Neutrophil (primary cell): ENCODE data around the gene AAR2.

ENCODE experiments used
- H3K27ac ChIP-seq: fragments of 200-600 bp; sonication (generic); 2 replicates; pipeline ENCODE4 v1.5.1; 2016; ENCODE audit warnings: mild to moderate bottlenecking, moderate library complexity
- H3K27me3 ChIP-seq: fragments of 200-600 bp; sonication (generic); 2 replicates; pipeline ENCODE4 v1.6.0; 2016; ENCODE audit warnings: mild to moderate bottlenecking
- H3K36me3 ChIP-seq: fragments of 200-600 bp; sonication (generic); 2 replicates; pipeline ENCODE4 v1.5.1; 2017
- H3K4me1 ChIP-seq, 2 experiments: fragments of 200-600 bp in 1 of 2; sonication (generic) in 1 of 2; 1 replicate in 1 of 2; 2 replicates in 1 of 2; pipeline versions ENCODE4 v1.5.1 to v1.6.1; 2013 to 2016; ENCODE audit warnings: low read depth in 1 of 2, low read length in 1 of 2, mild to moderate bottlenecking in 1 of 2, moderate library complexity in 1 of 2; ENCODE audit not compliant: control insufficient read depth in 1 of 2, insufficient read depth in 1 of 2
- H3K4me3 ChIP-seq, 2 experiments: fragments of 200-600 bp in 1 of 2; sonication (generic) in 1 of 2; 1 replicate in 1 of 2; 2 replicates in 1 of 2; pipeline ENCODE4 v1.5.1; 2013 to 2016; ENCODE audit warnings: low read depth in 1 of 2, low read length in 1 of 2, mild to moderate bottlenecking in 1 of 2, moderate library complexity in 1 of 2
- H3K9me3 ChIP-seq: fragments of 200-600 bp; sonication (generic); 2 replicates; pipeline ENCODE4 v1.5.1; 2016
- TF ChIP-seq, protein P1 (sequence below): fragments of 200-600 bp; sonication (generic); IDR thresholded peaks from 2 replicates; pipeline ENCODE4 v1.5.1; 2016; ENCODE audit warnings: antibody characterized with exemption

AAR2 gene

DNA sequence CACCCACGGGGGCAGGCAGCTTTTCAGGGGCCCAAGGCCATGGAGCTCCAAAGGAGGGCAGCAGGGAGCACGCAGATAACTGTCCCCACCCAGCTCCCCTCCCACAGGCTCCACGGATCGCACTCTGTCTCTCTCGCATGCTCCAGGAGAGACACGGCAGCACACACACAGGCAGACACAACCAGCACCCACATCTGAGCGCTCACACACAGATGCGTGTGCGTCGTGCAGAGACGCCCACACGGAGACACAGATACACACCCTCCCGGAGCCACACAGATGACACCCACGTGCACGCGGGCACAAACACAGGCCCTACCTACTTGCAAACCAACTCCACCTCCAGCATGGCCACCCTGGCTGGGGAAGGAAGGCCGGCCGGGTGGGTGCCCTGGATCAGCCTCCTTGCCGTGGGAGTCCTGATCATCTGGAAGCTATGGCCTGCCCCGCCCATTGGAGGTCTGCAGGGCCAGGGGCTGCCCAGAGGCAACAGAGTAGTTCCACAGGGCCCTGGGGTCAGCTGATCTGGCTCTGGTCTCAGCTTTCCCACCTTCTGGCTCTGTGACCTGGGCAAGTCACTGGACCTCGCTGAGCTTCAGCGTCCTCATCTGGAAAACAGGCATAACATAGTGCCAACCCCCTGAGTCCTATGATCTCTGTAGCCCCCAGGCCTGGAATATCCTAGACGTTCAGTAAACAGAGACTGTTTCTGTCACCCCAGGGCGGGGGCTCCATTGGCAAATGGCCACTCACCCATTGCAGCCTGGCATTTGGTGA is 31.5 kb downstream of the AAR2 start:
- Histone ChIP-seq H3K27ac (no peak overlapping the region), H3K27me3 (no peaks in the 10 kb centered on the region), H3K9me3 (no peaks in the 10 kb centered on the region), H3K36me3 (no peaks in the 10 kb centered on the region), H3K4me1 (no peaks in the 10 kb centered on the region), H3K4me3 (no peak overlapping the region)
- TF ChIP-seq, protein P1, sequence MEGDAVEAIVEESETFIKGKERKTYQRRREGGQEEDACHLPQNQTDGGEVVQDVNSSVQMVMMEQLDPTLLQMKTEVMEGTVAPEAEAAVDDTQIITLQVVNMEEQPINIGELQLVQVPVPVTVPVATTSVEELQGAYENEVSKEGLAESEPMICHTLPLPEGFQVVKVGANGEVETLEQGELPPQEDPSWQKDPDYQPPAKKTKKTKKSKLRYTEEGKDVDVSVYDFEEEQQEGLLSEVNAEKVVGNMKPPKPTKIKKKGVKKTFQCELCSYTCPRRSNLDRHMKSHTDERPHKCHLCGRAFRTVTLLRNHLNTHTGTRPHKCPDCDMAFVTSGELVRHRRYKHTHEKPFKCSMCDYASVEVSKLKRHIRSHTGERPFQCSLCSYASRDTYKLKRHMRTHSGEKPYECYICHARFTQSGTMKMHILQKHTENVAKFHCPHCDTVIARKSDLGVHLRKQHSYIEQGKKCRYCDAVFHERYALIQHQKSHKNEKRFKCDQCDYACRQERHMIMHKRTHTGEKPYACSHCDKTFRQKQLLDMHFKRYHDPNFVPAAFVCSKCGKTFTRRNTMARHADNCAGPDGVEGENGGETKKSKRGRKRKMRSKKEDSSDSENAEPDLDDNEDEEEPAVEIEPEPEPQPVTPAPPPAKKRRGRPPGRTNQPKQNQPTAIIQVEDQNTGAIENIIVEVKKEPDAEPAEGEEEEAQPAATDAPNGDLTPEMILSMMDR, result no peak

DNA sequence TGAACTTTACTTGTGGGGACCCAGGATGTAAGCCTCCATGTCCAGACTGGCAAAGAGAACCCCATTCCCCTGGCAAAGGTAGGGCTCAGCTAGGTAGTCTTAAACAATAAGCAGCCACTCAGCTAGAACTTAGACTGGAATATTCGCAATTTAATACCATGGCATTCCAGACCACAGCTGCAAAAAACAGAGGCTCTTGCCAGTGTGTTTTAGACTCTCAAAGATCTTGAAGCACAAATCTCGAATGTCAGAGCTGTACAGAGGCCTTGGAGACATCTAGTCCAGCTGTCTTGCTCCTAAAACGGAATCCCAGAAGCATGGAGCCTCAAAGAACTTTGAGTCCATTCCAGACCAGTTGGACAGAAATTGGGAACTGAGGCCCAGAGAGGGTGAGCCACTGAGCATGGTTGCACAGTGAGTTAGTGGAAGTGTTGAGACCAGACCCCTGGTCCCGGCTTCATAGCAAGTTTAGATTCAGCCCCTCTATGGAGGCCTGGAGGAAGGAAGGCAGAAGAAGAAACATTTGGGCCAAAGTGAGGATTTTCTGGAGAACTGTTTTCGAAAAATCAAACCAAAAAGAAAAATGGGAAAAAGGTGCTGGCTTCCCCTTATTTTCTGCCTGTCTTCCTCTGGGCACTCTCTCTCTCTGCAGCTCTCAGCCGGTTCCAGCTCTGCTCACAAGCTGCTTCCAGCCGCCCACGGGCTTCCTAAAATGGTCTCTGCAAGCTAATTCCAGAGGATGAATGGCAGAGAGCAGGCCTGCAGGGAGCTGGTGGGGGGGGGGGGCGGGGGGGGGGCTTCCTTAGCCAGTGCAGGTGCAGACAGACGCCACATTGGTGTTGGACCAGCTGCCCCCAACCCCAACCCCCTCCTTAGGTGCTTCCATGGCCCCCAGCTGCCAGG is 32.4 kb downstream of the AAR2 start:
- TF ChIP-seq, protein P1, result no peak
- H3K9me3 ChIP-seq, result no peaks in the 10 kb centered on the region
- H3K4me3 ChIP-seq, result no peak overlapping the region
- no peak overlapping the region for H3K27ac ChIP-seq
- H3K4me1 ChIP-seq, result no peaks in the 10 kb centered on the region
- no peaks in the 10 kb centered on the region for H3K36me3 ChIP-seq
- no peaks in the 10 kb centered on the region for H3K27me3 ChIP-seq

- Histone ChIP-seq H3K27me3 (peaks cover 8% of the 10 kb centered on the region), H3K27ac (no peak overlapping the region), H3K36me3 (no peaks in the 10 kb centered on the region), H3K4me1 (no peaks in the 10 kb centered on the region), H3K9me3 (no peaks in the 10 kb centered on the region), H3K4me3 (no peak overlapping the region)
- TF ChIP-seq, protein P1, result no peak
Observed at GRCh38 chr20:36269507-36269906, 33.2 kb downstream of the AAR2 start.

DNA sequence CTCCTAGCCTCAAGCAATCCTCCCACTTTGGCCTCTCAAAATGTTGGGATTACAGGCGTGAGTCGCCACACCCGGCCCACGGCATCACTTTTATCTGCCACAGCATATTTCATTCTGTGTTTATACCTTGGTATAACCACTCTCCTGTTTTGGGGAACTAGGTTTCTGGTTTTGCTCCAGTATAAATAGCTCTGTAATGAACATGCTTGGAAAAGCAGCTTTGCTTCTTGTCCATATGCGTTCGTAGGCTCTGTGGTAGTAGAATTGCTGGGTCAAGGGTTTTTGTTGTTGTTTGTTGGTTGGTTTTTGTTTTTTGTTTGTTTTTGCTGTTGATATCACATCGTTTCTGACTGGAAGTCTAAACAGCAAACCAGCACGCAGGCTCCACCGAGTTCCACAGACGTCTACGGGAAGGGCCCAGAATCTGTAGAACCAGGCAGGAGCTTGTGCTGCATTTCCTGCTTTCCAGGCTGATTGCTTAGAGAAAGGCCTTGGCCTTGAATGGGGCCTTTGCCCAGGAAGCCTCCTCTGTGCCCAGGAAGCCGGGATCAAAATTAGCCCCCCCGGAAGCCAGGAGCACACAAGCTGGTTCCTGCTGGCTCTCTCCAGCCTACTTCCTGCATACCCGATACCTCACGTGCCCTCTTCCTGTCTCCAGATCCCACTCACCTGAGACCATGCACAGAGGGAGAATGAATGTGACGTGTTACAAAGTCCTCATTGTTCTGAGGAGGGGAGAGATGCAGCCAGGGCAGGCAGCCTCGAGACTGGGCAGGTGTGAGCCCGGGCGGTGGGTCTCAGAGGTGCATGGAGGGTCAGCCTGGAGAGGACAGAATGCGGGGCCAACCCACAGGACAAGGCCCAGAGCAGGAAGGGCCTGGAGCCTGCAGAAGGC is 34.7 kb downstream of the AAR2 start:
- Histone ChIP-seq H3K4me1 (no peaks in the 10 kb centered on the region), H3K27ac (no peak overlapping the region), H3K36me3 (no peaks in the 10 kb centered on the region), H3K4me3 (no peak overlapping the region), H3K27me3 (peaks cover 12% of the 10 kb centered on the region), H3K9me3 (no peaks in the 10 kb centered on the region)
- TF ChIP-seq, protein P1, result no peak
